ENCODE data around the gene SETD1A.

The SETD1A gene

GRCh38 chr16:31023627-31024226 lies 66.2 kb downstream of the SETD1A start:
- H3K27ac ChIP-seq (replicated peaks) = no peak overlapping the region
- no peak for DNase-seq (ENCODE audit: low read depth in 1 of 2, low spot score in 1 of 2)
- no peak for TF ChIP-seq GABPA (IDR thresholded peaks at IDR 0.05; ENCODE audit: low read depth)
- no peak for TF ChIP-seq REST (IDR thresholded peaks at IDR 0.05; ENCODE audit: insufficient replicate concordance, low read depth)
- TF ChIP-seq POLR2AphosphoS5 (IDR thresholded peaks at IDR 0.05; ENCODE audit: low read depth) = no peak
- TF ChIP-seq SPI1 (IDR thresholded peaks at IDR 0.05; ENCODE audit: borderline replicate concordance, low read depth) = no peak
- no peak for TF ChIP-seq CTCF (IDR thresholded peaks at IDR 0.05; ENCODE audit: insufficient read depth, low read length)
- H3K27me3 ChIP-seq (ENCODE audit: insufficient read depth, poor library complexity, severe bottlenecking) = no peaks in the 10 kb centered on the region
- no peak overlapping the region for H3K4me3 ChIP-seq (replicated peaks; ENCODE audit: insufficient read depth, low read length)

GRCh38 chr16:31025339-31025738 lies 67.8 kb downstream of the SETD1A start:
- no peak for DNase-seq (ENCODE audit: low read depth in 1 of 2, low spot score in 1 of 2)
- Histone ChIP-seq H3K4me3 (replicated peaks; ENCODE audit: insufficient read depth, low read length) (no peak overlapping the region), H3K27ac (replicated peaks) (no peak overlapping the region), H3K27me3 (ENCODE audit: insufficient read depth, poor library complexity, severe bottlenecking) (no peaks in the 10 kb centered on the region)
- TF ChIP-seq GABPA (IDR thresholded peaks at IDR 0.05; ENCODE audit: low read depth) = no peak
- TF ChIP-seq REST (IDR thresholded peaks at IDR 0.05; ENCODE audit: insufficient replicate concordance, low read depth) = no peak
- TF ChIP-seq CTCF (IDR thresholded peaks at IDR 0.05; ENCODE audit: insufficient read depth, low read length) = no peak
- no peak for TF ChIP-seq POLR2AphosphoS5 (IDR thresholded peaks at IDR 0.05; ENCODE audit: low read depth)
- no peak for TF ChIP-seq SPI1 (IDR thresholded peaks at IDR 0.05; ENCODE audit: borderline replicate concordance, low read depth)

- DNase-seq (ENCODE audit: low read depth in 1 of 2, low spot score in 1 of 2) = no peak
- no peak overlapping the region for H3K4me3 ChIP-seq (replicated peaks; ENCODE audit: insufficient read depth, low read length)
- H3K27me3 ChIP-seq (ENCODE audit: insufficient read depth, poor library complexity, severe bottlenecking) = no peaks in the 10 kb centered on the region
- H3K27ac ChIP-seq (replicated peaks) = no peak overlapping the region
- TF ChIP-seq REST (IDR thresholded peaks at IDR 0.05; ENCODE audit: insufficient replicate concordance, low read depth) = no peak
- no peak for TF ChIP-seq GABPA (IDR thresholded peaks at IDR 0.05; ENCODE audit: low read depth)
- no peak for TF ChIP-seq POLR2AphosphoS5 (IDR thresholded peaks at IDR 0.05; ENCODE audit: low read depth)
- TF ChIP-seq CTCF (IDR thresholded peaks at IDR 0.05; ENCODE audit: insufficient read depth, low read length) = no peak
- no peak for TF ChIP-seq SPI1 (IDR thresholded peaks at IDR 0.05; ENCODE audit: borderline replicate concordance, low read depth)
These were observed 71.7 kb downstream of the SETD1A start for GRCh38 chr16:31029272-31029671.
